PC-9 (cell line): ENCODE data around the gene SEC14L6.

ENCODE experiments used
- EZH2 ChIP-seq: fragments of 200-600 bp; sonication (generic); IDR thresholded peaks from 2 replicates; pipeline ENCODE4 v1.8.0; 2017; ENCODE audit warnings: antibody characterized with exemption, low read depth
- TF ChIP-seq, protein P1 (sequence below): fragments of 200-600 bp; sonication (generic); conservative IDR thresholded peaks from 2 replicates; pipeline ENCODE4 v1.6.1; 2017; ENCODE audit warnings: mixed run types, antibody characterized with exemption, mild to moderate bottlenecking, moderate library complexity

DNA sequence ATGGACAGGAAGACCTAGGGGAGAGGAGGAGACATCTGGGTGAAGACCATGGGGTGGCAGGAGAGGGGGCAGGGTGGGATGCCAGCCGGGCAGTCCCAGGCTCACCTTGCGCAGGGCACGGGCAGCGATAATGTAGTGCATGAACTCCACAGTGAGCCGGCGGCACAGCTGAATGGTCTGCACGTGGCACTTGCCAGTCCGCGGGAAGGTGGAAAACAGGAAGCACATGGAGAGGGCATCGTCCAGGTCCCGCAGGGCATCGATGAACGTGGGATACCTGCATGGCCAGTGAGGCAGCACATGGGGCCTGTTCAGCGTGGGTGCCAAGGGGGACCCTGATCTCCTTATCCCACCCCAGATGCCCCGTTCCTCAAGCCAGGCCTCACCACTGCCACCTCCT is 37.9 kb upstream of the SEC14L6 start:
- TF ChIP-seq, protein P1, sequence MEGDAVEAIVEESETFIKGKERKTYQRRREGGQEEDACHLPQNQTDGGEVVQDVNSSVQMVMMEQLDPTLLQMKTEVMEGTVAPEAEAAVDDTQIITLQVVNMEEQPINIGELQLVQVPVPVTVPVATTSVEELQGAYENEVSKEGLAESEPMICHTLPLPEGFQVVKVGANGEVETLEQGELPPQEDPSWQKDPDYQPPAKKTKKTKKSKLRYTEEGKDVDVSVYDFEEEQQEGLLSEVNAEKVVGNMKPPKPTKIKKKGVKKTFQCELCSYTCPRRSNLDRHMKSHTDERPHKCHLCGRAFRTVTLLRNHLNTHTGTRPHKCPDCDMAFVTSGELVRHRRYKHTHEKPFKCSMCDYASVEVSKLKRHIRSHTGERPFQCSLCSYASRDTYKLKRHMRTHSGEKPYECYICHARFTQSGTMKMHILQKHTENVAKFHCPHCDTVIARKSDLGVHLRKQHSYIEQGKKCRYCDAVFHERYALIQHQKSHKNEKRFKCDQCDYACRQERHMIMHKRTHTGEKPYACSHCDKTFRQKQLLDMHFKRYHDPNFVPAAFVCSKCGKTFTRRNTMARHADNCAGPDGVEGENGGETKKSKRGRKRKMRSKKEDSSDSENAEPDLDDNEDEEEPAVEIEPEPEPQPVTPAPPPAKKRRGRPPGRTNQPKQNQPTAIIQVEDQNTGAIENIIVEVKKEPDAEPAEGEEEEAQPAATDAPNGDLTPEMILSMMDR: no peak
- TF ChIP-seq EZH2: no peak
